NCI-H2029 treated with DMSO at 0.1 percent for 48 hours (cell line): ENCODE measurements around the gene SLC6A13.
"Not testable (repeated sequence)": the region's sequence is repeated elsewhere in the genome, so short reads cannot be mapped to it uniquely, and the experiment has no call there.

Source experiments
- DNase-seq: peaks from one replicate; lab custom pipeline; 2025; lab: John Stamatoyannopoulos, UW

SLC6A13 gene

GRCh38 chr12:264269-264668 is 1.6 kb upstream of the SLC6A13 start:
- DNase-seq: no peak

DNA sequence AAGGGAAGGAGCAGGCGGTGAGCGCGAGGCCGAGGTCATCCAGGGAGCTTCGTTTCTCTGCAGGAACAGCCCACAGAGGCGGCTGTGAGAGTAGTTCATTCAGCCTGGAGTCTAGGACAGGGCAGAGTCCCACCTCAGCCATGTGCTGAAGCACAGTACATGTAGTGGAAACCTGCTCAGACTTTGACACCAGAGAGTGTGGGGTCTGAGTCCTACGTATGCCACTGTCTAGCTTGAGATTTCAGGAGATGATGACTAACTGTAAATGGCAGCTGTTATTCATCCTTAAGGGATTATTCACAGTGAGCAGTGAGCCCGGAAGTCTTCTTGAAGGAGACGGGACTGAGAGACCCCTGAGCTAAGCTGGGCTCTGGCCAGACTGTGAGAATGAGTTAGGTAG is 938 bp upstream of the SLC6A13 start:
- DNase-seq: no peak

DNA sequence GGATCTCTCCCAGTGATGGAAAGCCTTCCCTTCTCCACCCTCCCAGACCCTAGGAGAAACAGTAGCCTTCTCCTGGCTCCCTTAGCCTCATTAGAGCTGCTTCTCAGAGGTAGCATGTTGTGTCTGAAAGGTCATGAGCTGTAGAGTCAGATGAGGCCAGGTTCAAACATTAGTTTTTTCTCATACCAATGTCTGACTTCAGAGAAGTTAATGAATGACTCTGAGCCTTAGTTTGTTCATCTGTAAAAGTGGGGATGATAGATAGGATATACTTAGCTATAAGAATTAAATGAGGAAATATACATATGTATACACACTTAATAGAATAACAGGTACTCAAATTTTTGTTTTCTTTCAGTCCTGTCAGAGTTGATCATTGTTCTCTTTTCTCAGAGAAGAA is 523 bp downstream of the SLC6A13 start:
- no peak for DNase-seq

GRCh38 chr12:257521-258321 is 4.9 kb downstream of the SLC6A13 start:
- no peak for DNase-seq

DNA sequence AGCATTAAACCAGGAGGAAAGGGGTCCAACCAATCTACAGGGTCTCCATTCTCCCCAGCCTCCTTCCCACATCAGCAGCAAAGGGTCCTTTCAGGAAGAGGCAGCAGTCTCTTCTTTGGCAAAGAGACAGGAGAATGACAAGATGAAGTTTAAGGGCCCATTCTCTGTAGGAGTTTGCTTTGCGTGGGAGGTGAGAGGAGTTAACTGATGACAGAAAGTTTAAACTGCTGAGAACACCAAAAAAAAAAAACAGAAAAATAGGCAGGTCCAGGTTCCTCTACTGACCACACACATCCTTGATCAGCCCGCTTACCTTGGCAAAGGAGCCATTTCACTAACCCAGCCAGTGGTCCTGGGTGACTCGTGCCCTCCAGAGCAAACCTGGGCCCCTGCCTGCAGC is 5.7 kb downstream of the SLC6A13 start:
- DNase-seq: no peak

DNA sequence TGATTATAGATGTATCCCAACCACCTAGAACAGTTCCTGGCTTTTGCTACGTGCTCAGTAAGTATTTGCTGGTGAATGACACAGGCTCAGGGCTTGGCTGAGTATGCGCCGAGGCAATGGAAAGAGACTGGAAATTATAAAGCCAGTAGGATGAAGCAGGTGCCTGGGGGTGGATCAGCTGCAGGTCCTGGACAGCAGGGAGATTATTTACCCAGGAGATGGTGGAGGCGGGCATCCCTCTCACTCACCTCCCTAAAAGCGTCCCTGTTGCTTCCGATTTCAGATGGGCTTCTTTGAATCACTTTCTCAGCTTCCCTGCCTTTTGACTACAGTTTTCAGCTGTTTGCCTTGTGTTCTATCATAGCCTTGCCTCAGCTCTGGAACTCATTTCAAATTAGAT is 6.4 kb downstream of the SLC6A13 start:
- no peak for DNase-seq

DNA sequence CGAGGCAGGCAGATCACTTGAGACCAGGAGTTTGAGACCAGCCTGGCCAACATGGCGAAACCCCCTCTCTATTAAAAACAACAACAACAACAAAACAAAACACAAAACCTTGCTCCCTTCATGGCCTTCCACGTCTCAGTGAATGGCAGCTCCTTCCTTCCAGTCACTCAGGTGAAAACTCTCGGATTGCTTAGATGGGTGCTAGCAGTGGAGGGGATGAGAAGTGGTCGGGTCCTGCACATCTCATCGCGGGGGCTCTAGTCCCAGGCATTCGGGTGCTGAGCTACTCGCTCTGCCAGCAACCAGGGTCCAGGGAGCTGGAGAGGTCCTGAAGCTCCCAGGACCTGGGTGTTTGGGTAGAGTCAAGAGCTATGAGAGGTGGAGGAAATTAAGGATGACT is 7.7 kb downstream of the SLC6A13 start:
- no peak for DNase-seq

DNA sequence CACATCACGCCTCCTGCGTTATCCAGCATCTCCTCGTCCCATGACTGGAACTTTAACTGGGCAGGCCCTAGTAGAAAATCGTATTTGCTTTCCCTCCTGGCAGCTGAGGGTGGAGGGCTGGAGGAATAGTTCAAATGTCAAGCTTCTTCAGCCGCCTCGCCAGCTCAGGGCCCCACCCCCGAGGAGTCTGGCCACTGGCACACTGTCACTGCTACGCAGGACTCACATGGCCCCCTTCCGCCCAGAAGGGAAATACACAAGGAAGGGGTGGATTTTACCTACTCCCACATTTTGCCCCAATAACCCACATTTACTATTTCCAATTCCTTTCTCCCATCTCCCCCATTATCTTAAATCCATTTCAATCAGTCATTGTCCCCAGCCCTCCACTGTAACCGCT is 8.6 kb downstream of the SLC6A13 start:
- no peak for DNase-seq

DNA sequence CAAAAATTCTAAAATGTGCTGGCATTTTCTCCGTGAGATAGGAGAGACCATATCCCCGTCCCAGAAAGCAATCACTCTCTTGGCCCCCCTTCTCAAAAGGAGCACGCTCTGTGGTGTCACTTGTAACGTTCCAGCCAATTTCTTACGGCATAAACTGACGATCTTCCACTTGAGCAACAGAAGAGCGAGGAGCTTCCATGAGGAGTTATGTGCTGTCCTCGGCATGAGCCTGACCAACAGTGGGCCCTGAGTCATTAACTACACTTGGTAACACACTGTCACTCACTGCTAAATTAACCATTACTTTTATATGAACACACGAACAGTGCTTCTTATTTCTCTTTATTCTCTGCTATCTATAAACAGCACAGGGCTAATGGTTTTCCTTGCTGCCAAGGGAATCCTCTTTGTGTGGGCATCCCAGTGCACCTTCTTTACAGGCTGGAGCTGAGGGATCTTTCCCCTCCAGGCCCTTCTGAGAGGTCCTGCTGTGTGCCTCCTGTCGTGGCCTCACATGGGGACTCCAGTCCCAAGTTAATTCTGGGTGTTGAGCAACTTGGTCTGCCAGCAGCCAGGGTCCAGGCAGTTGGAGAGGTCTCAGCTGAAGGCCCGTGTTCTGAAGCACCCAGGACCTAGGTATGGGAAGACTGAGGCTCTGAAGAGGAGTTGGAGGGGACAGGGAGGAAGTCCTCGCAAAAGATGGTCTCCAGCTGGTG is 9.4 kb downstream of the SLC6A13 start:
- no peak for DNase-seq

DNA sequence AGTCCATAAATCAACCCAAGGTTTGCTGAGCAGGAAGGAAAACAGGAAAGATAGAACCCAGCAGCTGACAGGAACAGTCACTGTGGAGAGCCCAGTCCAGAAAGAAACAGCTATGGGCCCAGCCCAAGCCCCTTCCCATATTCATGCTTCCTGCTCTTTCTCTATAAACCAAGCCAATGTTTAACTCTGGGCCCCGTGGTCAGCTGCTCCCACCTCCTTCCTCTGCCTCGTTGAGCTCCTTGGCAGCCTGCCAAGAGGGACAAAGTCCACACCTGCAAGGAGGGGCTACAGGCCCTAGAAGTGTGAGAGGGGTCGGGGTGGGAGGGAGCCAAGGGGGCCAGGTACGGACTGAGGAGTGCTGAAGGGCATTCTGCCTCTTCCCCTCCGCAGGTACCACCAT is 10.0 kb downstream of the SLC6A13 start:
- DNase-seq: no peak

DNA sequence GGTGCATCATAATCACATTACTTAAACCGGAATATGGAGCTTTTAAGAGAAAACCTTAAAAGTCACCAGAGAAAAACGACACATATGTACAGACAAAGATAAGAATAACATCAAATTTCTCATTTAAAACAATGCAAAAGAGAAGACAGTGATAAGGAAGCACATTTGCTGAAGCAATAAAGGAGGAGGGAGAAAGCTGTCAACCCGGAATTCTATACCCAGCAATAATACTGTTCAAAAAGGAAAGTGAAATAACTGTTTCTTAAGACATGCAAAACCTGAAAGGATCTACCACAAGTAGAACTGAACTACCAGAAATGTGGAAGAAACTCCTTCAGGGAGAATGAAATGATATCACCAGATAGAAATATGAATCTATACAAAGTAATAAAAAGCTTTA is 15.4 kb downstream of the SLC6A13 start:
- DNase-seq: no peak

DNA sequence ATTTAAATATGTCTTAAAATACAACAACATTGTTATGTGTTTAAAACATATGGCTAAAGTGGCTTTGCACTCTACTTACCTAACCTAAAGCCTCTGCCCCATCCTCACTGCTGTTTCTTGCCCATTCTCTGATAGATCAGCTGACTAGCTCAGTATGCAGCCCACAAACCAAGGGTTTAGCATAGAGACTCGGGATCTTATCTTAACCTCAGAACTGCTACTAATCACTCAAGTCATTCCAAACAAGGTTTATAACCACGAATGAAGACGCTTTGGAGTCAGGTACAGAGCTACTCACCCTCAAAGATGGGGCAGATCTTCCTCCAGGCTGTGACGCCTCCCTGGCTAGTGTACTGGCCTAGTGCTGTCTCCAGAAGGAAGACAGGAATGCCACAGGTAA is 19.3 kb downstream of the SLC6A13 start:
- DNase-seq: no peak

GRCh38 chr12:242496-242895 is 20.1 kb downstream of the SLC6A13 start:
- DNase-seq: no peak

DNA sequence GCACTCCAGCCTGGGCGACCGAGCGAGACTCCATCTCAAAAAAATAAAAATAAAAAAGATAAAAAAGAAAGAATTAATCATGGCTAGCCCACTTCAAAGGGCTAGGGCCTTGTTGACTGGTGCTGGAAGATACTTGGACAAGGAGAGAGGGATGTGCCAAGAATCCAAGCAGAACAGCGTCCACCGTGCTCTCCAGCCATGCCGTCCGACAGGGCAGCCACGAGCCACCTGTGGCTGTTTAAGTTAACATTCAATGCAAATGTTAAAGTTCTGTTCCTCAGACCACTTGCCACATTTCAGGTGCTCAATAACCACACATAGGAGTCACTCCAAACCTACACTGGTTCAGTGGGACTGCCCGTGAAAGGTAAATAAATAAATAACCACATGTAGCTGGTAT is 21.4 kb downstream of the SLC6A13 start:
- no peak for DNase-seq

DNA sequence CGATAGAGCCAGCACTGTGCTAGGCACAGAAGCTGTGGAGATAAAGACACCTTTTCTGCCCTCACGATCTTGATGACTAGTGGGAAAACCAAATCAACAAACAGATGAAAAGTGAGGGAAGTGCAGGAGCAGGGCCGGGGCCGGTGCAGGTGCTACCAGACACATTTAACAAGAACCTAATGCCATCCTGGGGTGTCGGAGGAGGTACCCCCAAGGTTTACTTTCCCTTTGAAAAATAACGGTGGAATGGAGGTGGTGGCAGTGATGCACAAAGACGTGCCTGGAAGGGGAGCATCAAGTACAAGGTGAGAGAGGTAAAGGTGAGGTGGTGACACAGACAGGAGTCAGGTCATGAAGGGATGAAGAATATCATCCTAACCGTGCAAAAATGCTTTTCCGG is 22.1 kb downstream of the SLC6A13 start:
- DNase-seq: no peak

DNA sequence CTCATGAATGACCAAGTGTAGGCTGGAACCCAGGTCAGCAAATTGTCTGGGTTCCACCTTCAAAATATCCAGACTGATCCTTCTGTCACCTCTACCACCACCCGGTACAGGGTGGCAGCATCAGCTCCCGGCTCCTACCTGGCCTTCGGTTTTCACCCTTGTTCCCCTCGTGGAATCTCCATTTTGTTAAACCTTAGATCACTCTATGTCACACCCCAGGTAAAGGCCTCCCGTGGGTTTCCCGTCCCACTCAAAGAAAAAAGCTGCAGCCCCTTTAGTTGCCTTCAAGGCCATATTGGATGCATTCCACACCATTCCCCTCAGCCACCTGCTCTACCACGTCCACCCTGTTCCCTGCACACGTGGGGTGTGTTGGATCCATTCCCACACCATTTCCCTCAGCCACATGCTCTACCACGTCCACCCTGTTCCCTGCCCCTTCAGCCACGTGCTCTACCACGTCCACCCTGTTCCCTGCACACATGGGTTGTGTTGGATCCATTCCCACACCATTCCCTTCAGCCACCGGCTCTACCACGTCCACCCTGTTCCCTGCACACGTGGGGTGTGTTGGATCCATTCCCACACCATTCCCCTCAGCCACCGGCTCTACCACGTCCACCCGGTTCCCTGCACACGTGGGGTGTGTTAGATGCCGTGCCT is 23.8 kb downstream of the SLC6A13 start:
- no peak for DNase-seq

GRCh38 chr12:238116-238515 is 24.5 kb downstream of the SLC6A13 start:
- no peak for DNase-seq

DNA sequence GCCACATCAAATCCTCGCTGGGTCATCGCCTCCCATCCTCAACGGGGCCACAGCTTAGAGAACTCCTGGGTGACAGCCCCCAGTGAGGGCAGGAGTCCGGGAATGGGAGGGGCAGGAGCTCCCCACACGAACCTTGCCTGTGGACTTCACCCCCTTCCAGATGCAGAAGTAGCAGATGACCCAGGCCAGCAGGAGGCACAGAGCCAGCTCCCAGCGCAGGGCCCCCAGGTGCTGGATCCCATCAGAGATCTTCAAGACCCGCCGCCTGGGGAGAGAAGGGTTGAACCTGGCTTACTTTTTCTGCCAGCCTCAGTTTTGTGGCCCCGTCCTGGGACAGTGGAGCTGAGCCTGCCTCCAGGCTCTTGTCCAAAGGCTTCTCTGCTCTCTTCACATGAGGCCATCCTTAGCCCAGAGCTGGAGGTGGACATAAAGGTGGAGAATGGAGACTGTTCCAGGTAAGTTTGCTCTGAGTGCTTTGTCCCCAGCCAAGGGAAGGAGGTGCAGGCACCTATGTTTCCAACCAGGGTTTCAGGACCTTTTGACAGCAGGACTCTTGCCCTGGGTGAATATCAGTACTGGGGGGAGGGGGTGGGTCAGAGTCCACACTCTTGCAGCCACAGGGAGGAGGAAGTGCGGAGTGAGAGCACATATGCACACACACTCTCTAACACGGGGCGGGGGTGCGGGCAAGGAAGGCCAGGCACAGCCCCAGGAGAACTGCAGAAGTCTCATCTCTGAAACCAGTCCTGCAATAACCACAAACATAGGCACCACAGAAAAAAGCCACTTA is 25.4 kb downstream of the SLC6A13 start:
- DNase-seq: no peak

DNA sequence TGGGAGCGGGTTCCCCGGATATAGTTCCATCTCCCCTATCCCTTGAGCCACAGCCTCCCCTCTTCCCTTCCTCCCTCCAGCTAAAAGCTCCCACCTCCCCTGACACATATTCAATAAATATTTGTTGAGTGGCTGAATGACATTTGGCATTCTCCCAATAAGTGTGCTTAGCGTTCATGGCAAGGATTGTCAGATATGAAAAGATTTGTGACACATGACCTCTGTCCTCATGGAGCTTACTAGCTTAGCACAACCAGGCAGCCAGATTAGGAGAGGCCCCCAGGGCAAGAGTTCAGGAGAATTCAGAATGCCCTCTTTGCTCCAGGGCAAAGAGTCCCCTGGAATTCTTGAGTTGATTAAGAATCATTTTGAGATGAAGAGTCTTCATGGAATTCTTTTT is 26.2 kb downstream of the SLC6A13 start:
- DNase-seq: no peak

GRCh38 chr12:235967-236366 is 26.7 kb downstream of the SLC6A13 start:
- not testable (repeated sequence) for DNase-seq

DNA sequence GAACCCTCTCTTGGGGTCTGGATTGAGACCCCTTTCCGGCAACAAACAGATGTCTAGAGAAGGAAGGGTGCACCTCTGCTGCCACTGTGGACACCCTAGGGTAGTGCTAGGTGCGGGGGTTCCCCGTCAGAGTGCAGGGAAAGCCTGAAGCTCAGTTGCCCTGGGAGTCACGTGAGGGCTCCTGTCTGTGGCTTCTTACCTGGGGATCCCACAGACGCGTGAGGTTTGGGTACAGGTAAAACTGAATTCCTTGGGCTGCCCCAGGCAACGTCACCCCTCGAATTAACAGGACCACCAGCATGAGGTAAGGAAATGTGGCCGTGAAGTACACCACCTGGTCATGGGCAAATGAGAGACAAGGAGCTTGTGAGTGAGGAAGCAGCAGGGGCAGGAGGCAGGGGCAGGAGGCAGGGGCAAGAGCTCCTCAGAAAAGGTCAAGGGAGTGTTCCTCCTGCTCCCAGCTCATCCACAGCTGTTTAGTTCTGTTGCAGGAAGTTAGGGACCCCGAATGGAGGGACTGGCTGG is 27.7 kb downstream of the SLC6A13 start:
- no peak for DNase-seq

GRCh38 chr12:234019-234418 is 28.6 kb downstream of the SLC6A13 start:
- DNase-seq: no peak
